Pancreas (tissue), 10 donors: ENCODE data around the gene C10orf67. TPM values are rescaled to one million over a fixed set of nuclear protein-coding genes. Genes with fewer than 3 reads are reported as not detected.

ENCODE experiments used
- ATAC-seq, 4 donors: fragments of 200-7000 bp; cut with Tn5 transposase; one replicate each; pipeline versions ENCODE4 v1.8.0 to v1.9.1; 2020; ENCODE audit warnings: mild to moderate bottlenecking in 4 of 4, moderate library complexity in 4 of 4
- DNase-seq, 6 donors: peaks; one replicate each; pipeline ENCODE4 v3.0.0-alpha.2; 2020
- FAIRE-seq: peaks from 2 replicates; lab custom pipeline; 2012; peaks lifted over from hg19 to GRCh38; lab: Jason Lieb, UNC
- H3K27ac ChIP-seq, 4 donors: fragments of 200-600 bp; sonication (generic); 1 replicate in 3 of 4; 2 replicates in 1 of 4; pipeline versions ENCODE4 v1.5.0 to v1.8.0; 2020
- H3K27me3 ChIP-seq, 4 donors: fragments of 200-600 bp; one replicate each; pipeline ENCODE4 v1.8.0; 2021
- H3K36me3 ChIP-seq, 3 donors: fragments of 200-600 bp; sonication (generic) in 1 of 3; one replicate each; pipeline versions ENCODE4 v1.5.0 to v1.8.0; 2020 to 2021
- H3K4me1 ChIP-seq, 3 donors: fragments of 200-600 bp; one replicate each; pipeline ENCODE4 v1.8.0; 2021
- H3K4me3 ChIP-seq, 4 donors: fragments of 200-600 bp; sonication (generic) in 2 of 4; one replicate each; pipeline versions ENCODE4 v1.5.0 to v1.8.0; 2020 to 2021
- H3K9me3 ChIP-seq, 4 donors: fragments of 200-600 bp; one replicate each; pipeline ENCODE4 v1.8.0; 2021
- CTCF ChIP-seq, 4 donors: fragments of 200-600 bp; sonication (generic) in 3 of 4; IDR thresholded peaks; one replicate each; pipeline versions ENCODE4 v1.5.0 to v1.8.0; 2021; ENCODE audit warnings: antibody characterized with exemption in 4 of 4
- WGBS, 2 donors: extraction: QIAGEN DNeasy Blood & Tissue Kit; methylation state at CpG; one replicate each; pipeline ENCODE4 v1.1.7; 2013; 5-methylcytosine and 5-hydroxymethylcytosine counted together
- intact Hi-C, 3 donors: fragments of 100-400 bp; cut with DNase I; formaldehyde crosslinking; loops; one replicate each; pipeline versions ENCODE4 v1.11.1 to v1.14.2; 2022
- polyA plus RNA-seq, 2 donors: library from polyadenylated mRNA; stranded (reverse); fragments of 200-250 nt; gene quantifications; one replicate each; pipeline ENCODE4 v1.2.3, GENCODE V29; 2013
- total RNA-seq, 6 donors: library from RNA; stranded (reverse); fragmentation: NEBNext Ultra II Directional in 4 of 6; extraction: Animal tissue kit (Norgen Biotek cat#: 25700) in 4 of 6; gene quantifications; one replicate each; pipeline versions ENCODE4 v1.2.1 to v1.2.4, GENCODE V29; 2021 to 2023
- donor health status: healthy with polysubstance abuse.
- donor health status: DM: no; HTN: no; CAD: no; lungs with moderate emphysema.
- donor health status: DM: no; HTN: no; CAD: no.
- donor health status: control.
- donor health status: control.
- donor health status: Bipolar disorder and iron deficiency.
- donor health status: DM: yes; HTN: yes; CAD: no.
- donor health status: DM: no; HTN: no; CAD: no.
- donor health status: DM: no; HTN: no; CAD: no.
- donor health status: DM: yes; HTN: yes; CAD: no.

The C10orf67 gene
- total and polyA plus RNA-seq, 8 donors = 0.02 to 0.16 (median 0.08) TPM; not detected in 3

DNA sequence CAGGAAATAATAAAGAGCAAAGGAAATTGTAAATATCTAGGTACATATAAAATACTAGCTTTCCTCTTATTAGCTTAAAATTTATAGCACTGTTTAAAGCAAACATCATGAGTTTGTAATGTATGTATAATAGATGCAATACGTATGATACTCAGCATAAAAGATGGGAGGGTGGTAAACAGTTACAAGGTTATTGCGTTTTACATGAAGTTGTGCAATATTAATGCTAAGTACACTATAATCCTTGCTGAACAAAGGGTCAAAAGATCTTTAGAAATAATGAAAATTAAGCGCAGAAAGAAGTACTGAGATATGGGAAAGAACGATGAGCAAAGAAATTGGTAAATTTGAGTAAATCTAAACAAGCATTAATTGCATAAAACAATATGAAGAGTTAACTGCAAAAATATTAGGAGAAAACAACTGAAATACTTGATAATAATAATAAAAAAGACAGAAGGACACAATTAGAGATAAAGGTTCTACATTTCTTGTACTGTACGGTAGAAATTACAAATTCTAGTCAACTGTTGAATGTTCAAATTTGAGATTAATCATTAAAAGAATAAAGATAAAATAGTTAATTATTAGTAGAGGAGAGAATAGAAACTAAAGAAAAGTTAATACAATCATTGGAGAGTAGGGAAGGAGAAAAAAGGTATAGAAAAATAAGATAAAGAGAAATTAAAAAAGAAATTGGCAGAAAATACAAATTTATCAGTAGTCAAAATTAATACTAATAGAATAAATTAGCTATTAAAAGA lies 17.9 kb downstream of the C10orf67 start:
- H3K9me3 ChIP-seq = no peaks in the 10 kb centered on the region
- peak in 1 of 4 donors; percentile 22 for ATAC-seq
- no peak overlapping the region for H3K27ac ChIP-seq
- peaks cover 0 to 4% (median 0%) of the 10 kb centered on the region in 4 donors for H3K27me3 ChIP-seq
- H3K4me3 ChIP-seq = no peak overlapping the region
- no peak for TF ChIP-seq CTCF (IDR thresholded peaks at IDR 0.05)
- intact Hi-C loops = no loop called here
- peaks cover 0 to 12% (median 0%) of the 10 kb centered on the region in 3 donors for H3K4me1 ChIP-seq
- no peak for DNase-seq
- FAIRE-seq = peak; percentile 67
- H3K36me3 ChIP-seq = no peaks in the 10 kb centered on the region
- 57 to 65% methylated on average over 5 of the region's 5 CpGs for WGBS, 2 donors

DNA sequence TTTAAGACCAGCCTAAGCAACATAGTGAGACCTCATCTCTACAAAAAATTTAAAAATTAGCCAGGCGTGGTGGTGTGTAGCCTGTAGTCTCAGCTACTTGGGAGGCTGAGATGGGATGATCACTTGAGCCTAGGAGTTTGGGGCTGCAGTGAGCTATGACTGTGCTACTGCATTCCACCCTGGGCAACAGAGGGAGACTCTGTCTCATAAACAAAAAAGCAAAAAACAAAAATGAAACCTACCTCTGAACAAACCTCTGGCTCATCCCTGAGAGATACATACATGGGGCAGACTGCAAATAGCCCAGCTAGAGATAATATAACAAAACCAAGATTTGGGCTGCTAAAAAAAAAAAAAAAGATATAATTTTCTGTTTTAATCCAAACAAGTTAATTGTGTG lies 19.5 kb downstream of the C10orf67 start:
- Histone ChIP-seq H3K4me3 (no peak overlapping the region), H3K27me3 (peaks cover 0 to 4% (median 0%) of the 10 kb centered on the region in 4 donors), H3K27ac (no peak overlapping the region), H3K4me1 (peaks cover 0 to 12% (median 0%) of the 10 kb centered on the region in 3 donors), H3K36me3 (no peaks in the 10 kb centered on the region), H3K9me3 (no peaks in the 10 kb centered on the region)
- DNase-seq (no peak), FAIRE-seq (no peak), ATAC-seq (no peak)
- TF ChIP-seq CTCF (IDR thresholded peaks at IDR 0.05) = no peak
- 85 to 96% methylated on average over 1 of the region's 1 CpG for WGBS, 2 donors
- intact Hi-C loops = no loop called here

GRCh38 chr10:23324351-23324750 lies 20.2 kb downstream of the C10orf67 start:
- no peak overlapping the region for H3K4me3 ChIP-seq
- H3K9me3 ChIP-seq = no peaks in the 10 kb centered on the region
- FAIRE-seq (no peak), DNase-seq (no peak), ATAC-seq (no peak)
- no peak for TF ChIP-seq CTCF (IDR thresholded peaks at IDR 0.05)
- H3K27ac ChIP-seq = no peak overlapping the region
- no peaks in the 10 kb centered on the region for H3K36me3 ChIP-seq
- H3K4me1 ChIP-seq = peaks cover 0 to 12% (median 0%) of the 10 kb centered on the region in 3 donors
- peaks cover 0 to 4% (median 0%) of the 10 kb centered on the region in 4 donors for H3K27me3 ChIP-seq
- 86 to 89% methylated on average over 1 of the region's 1 CpG for WGBS, 2 donors
- intact Hi-C loops = no loop called here

DNA sequence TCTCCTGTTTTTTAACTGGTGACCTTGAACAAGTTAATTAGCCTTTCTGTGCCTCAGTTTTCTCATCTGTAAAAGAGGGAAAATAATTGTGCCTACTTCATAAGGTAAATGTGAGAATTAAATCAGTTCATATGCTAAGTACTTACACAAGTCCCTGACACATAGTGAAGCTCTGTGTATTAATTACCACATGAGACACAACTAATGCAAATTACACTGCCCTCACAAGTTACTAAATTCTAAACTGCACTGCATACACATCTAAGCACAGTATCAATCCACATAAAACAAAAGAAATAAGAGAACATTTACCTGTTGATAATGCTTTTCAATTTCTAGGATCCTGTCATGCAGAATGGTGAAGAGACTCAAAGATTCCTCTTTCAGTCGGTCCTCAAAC lies 22.5 kb downstream of the C10orf67 start:
- H3K27ac ChIP-seq = no peak overlapping the region
- no peak for DNase-seq
- no peak for TF ChIP-seq CTCF (IDR thresholded peaks at IDR 0.05)
- H3K27me3 ChIP-seq = peaks cover 0 to under 1% (median 0%) of the 10 kb centered on the region in 4 donors
- no peaks in the 10 kb centered on the region for H3K36me3 ChIP-seq
- H3K9me3 ChIP-seq = no peaks in the 10 kb centered on the region
- intact Hi-C loops = no loop called here
- H3K4me1 ChIP-seq = peaks cover 0 to 9% (median 0%) of the 10 kb centered on the region in 3 donors
- FAIRE-seq = no peak
- 75 to 85% methylated on average over 1 of the region's 1 CpG for WGBS, 2 donors
- no peak overlapping the region for H3K4me3 ChIP-seq
- ATAC-seq = no peak

GRCh38 chr10:23319835-23320234 lies 24.8 kb downstream of the C10orf67 start:
- Histone ChIP-seq H3K36me3 (no peaks in the 10 kb centered on the region), H3K27me3 (no peaks in the 10 kb centered on the region), H3K9me3 (no peaks in the 10 kb centered on the region), H3K27ac (no peak overlapping the region), H3K4me1 (no peaks in the 10 kb centered on the region), H3K4me3 (no peak overlapping the region)
- intact Hi-C loops = loop anchor here in 2 of 3 donors (5.0 to 10.0 kb wide), 2 partner anchors 202 to 215 kb away; no protein-coding TSS in a partner anchor
- FAIRE-seq (no peak), ATAC-seq (no peak), DNase-seq (no peak)
- 83 to 84% methylated on average over 4 of the region's 4 CpGs for WGBS, 2 donors
- TF ChIP-seq CTCF (IDR thresholded peaks at IDR 0.05) = no peak
